Mammary epithelial cell (primary cell): ENCODE measurements around the gene WNT11.

ENCODE experiments used
- CTCF ChIP-seq, 2 donors: IDR thresholded peaks in 1 of 2; conservative IDR thresholded peaks in 1 of 2; 2 replicates each; pipeline ENCODE4 v1.5.1; 2011 to 2012; ENCODE audit warnings: inconsistent platforms in 2 of 2, low read length in 2 of 2, mild to moderate bottlenecking in 2 of 2, control low read depth in 1 of 2, low read depth in 1 of 2; ENCODE audit not compliant: insufficient read depth in 1 of 2; ENCODE audit errors: extremely low read depth in 1 of 2
- EZH2 ChIP-seq: IDR thresholded peaks from 2 replicates; pipeline ENCODE4 v1.6.1; 2012; ENCODE audit warnings: low read length, inconsistent platforms, borderline replicate concordance

- TF ChIP-seq CTCF (conservative IDR thresholded peaks at IDR 0.05 in 1 of 2, IDR thresholded peaks at IDR 0.05 in 1 of 2; ENCODE audit: extremely low read depth in 1 of 2, insufficient read depth in 1 of 2, low read depth in 1 of 2, low read length in 2 of 2): no peak
- TF ChIP-seq EZH2: no peak
These were observed 12.3 kb upstream of the WNT11 start for GRCh38 chr11:76218449-76219178.
